IPS-NIHi7 (cell line): ENCODE results near the gene ASTN2.
"Not testable (repeated sequence)": the region's sequence is repeated elsewhere in the genome, so short reads cannot be mapped to it uniquely, and the experiment has no call there.

ENCODE experiments used
- DNase-seq: peaks from one replicate; pipeline ENCODE4 v3.0.0; 2012; ENCODE audit warnings: mixed read lengths; ENCODE audit errors: extremely low spot score

ASTN2 gene

GRCh38 chr9:116464987-116465571 is 949.8 kb downstream of the ASTN2 start:
- no peak for DNase-seq

DNA sequence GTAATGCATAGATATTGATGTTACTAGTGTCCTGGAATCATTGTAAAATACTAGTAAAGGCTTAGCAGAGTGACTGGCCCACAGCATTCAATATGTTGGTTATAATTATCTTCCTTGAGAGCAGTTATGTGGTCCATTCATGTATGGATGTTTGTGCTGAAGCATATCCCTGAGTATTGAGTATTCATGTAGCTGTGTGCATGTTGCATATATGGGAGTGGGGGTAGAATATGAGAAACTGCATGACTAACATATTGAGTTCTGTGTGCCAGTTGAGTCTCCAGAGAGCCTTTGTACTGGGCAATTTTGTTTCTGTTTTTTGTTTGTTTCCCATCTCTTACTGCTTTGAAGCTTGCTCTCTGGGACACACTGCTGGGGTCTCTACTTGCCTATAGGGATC is 950.4 kb downstream of the ASTN2 start:
- DNase-seq, result no peak

GRCh38 chr9:116461632-116462031 is 953.2 kb downstream of the ASTN2 start:
- no peak for DNase-seq

DNA sequence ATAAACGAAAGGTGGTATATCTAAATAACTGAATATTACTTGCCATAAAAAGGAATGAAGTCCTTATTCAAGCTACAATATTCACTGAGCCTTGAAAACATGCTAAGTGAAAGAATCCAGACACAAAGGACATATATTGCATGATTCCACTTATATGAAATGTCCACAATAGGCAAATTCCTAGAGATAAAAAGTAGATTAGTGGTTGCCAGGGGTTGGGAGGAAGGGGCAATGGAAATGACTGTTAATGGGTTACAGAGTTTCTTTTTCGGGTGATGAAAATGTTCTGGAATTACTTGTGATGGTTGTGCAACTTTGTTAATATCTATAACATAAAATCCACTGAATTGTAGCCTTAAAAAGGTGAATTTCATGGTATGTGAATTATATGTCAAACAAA is 954.8 kb downstream of the ASTN2 start:
- no peak for DNase-seq

DNA sequence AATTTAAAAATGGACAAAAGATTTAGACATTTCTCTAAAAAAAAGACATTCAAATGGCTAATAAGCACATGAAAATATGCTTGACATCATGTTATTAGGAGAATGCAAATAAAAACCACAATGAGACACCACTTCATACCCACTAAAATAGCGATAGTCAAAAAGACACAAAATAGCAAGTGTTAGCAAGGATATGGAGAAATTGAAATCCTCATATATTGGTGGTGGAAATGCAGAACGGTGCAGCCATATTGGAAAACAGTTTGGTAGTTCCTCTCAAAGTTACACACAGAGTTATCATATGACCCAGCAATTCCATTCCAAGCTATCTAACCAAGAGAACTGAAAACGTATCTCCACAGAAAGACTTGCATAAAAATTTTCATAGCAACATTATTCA is 955.3 kb downstream of the ASTN2 start:
- DNase-seq, result no peak

DNA sequence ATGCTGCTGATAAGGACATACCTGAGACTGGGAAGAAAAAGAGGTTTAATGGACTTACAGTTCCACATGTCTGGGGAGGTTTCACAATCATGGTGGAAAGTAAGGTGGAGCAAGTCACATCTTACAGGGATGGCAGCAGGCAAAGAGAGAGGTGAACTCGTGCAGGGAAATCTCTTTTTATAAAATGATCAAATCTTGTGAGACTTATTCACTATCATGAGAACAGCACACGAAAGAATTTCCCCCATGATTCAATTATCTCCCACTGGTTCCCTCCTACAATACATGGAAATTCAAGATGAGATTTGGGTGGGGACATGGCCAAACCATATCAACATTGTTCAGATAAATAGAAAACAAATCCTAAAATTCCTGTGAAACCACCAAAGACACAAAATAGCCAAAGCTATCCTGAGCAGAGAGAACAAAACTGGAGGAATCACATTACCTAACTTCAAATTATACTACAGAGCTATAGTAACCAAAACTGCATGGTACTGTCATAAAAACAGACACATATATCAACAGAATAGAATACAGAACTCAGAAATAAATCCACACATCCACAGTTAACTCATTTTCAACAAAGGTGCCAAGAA is 958.3 kb downstream of the ASTN2 start:
- DNase-seq, result no peak

- DNase-seq, result not testable (repeated sequence)
These were observed 960.3 kb downstream of the ASTN2 start for GRCh38 chr9:116454539-116454938.

DNA sequence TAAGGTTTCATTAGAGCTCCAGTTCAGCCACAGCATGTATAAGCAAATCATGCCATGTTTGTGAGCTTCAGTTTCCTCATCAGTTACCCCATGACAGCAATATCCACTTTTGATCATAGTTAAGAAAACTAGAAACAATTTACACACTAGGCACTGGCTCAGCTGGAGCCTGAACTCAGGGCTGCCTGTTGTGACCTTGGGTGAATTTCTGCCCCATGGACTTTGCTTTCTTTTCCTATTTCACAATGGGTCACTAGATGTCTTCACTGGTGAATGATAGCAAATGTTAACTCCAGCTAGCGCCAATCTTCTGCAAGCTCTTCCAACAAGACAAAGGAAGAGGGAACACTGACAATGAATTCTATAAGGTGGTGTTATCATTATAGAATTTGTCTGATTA is 961.1 kb downstream of the ASTN2 start:
- no peak for DNase-seq

DNA sequence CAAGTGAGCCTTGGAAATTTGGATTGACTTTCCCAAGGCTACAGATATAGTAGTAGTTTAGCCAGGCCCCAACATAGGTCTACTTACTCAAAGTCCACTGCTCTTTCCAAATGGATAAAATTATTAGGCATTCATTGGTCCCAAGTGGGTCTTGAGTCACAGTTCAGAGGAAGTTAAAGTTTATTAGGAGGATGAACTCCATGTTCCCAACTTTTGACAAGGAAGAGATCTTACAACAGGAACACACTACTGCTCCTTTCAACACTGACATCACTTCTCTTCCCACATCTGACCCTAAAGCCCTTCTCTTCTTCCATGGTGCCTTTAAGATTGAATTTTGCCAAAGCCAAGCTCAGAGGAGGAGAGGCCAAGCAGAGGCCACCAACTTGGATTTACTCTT is 962.2 kb downstream of the ASTN2 start:
- DNase-seq, result no peak

- no peak for DNase-seq
These were observed 962.6 kb downstream of the ASTN2 start for GRCh38 chr9:116452227-116452626.

DNA sequence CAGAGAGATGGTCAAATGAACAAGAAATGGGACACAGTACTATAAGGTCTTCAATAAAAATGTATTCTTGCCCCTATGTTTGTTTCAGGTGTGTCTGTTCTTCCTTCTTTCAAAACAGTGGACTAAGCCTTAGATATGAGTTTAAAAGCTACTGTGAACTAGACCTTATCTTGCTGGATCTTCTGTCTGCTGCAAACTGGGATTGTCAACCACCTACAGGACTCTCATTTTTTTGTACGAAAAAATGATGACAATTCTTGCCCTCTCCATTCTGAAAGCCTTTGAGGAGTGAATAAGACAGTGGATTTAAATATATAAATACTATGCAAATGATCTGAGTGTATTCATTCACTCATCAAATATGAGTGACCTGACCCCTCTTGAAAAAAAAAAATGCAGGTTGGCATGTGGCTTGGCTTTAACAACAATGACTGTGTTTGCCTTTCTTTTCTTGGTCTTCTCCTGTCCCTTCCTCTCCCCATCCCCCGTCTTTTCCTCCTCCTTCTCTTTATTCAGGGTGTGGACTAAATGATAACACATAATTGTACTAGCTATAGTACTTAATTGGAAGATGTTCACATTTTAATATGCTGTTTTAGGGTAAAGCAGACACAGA is 963.2 kb downstream of the ASTN2 start:
- DNase-seq, result no peak

DNA sequence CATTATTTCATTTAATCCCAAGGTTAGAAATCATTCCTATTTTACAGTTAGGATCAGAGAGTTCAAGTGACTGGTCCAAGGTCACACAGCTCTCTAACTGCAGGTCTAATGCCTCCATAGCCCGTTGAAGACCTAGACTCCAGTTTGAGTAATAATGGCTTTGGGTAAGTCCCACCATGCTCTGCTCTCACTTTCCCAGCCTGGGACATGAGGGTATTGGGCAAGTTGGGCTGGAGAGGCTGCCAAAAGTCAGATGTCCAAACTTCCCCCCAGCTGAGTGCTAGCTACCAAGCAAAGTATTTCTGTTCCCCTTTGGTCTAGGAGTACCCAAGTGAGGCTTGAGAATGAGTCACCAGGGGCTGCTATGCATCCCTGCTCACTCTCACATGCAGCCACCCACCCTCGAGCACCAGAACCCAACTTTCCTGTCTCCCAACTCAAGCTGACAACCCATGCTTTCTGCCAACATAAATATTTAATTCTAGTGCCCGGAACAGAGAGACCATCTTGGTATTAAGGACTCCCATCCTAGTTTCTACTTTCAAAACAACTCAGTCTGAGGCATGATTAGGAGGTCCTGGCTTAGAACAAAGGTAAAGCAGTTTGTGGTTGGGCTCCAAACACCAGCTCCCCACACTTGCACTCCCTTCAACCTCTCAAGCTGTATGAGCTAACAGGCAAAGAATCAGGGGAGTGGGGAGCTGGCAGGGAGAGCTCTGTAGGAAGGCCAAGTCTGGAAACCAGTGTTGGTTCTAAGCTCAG is 964.3 kb downstream of the ASTN2 start:
- no peak for DNase-seq

GRCh38 chr9:116449949-116450348 is 964.9 kb downstream of the ASTN2 start:
- DNase-seq, result no peak

- no peak for DNase-seq
These were observed 966.4 kb downstream of the ASTN2 start for GRCh38 chr9:116448431-116448830.

DNA sequence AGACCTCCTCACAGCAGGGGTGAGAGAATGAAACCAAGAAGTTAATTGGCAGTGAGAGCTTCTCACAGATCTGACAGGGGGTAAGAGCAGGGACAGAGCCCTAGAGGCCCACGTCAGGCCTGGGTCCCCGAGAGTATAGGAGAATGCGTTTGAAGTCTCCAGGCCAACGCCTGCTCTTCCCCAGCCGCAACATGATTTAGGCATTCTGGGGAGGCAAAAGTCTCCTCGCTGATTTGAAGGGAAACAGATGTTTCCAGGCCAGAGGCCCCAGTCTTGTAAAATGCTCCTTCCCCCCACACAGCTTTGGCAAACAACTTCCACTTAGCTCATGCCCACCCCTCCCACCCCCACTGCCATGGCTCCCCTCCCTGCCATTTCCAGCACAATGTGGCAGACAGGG is 966.9 kb downstream of the ASTN2 start:
- DNase-seq, result no peak

GRCh38 chr9:116442528-116442927 is 972.3 kb downstream of the ASTN2 start:
- no peak for DNase-seq

DNA sequence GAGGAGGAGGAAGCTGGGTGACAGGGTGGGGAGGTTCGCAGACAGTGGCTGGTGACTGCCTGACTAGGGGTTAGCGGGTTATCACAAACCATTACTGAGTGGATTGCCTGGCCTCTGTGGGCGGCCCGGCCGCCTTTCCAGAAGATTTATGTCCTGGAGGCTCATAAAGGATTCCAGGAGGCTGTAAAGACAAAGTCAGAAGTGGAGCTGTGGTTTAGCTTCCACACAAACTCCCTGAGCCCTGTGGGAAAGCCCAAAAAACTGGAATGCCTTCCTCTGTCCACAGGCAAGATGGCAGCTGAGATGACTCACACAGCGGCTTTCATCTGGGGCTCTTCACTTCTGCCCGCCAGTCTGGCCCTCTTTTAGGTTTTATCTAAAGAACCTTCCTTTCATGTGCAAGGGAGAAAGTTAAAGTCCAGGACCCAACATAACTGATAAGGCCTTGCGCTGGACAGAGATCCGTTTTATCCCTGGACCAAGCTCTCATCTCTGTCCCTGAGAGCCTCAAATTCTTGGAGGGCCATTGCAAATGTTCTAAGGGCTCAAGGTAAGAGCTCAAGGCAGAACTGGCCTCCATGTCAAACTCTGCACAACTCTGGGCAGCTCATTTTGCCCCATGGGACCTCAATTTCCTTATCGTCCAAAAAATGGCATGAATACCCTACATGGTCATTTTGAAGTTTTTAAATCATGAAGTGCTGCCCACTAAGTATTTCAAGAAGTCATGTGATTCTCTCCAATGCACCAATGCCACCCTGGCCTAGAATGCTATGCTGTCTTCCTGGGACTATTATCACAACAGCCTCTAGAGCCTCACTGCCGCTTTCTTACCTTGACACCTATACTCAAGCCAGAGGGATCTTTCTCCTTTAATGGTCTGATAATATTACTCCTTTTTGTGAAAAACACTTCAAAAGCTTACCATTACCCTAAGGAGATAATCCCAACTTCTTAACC is 977.2 kb downstream of the ASTN2 start:
- no peak for DNase-seq

DNA sequence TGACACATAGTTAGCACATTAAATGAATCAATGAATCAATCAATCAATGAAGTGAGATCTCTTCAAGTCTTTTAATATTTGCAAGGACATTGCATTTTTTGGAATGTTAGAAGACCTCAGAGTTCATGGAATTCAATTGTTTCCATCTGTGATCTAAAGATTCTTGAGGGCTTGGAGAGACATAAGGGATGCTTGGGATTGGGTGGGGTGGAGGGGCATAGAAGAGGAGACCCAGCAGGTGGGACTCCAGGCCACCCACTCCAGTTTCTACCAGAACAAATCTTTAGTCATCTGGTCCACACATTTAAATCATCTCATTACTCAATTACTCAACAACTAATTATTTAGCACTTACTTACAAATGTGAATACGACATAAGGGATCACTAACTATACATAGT is 978.7 kb downstream of the ASTN2 start:
- no peak for DNase-seq

DNA sequence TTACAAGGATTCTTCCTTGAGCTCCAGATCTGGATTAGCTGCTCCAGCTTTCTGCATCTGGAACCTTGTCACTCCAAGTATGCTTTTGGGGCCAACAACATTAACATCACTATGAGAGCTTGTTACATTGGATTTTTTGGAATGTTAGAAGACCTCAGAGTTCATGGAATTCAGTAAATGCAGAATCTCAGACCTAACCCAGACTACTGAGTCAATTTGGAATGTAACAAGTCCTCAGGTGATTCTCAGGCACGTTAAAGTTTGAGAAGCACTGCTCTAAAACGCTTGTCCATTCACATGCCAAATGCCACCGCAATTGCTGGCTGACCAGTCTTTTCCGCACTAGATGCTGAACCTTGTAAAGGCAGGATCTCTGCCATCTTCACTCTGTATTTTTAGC is 979.2 kb downstream of the ASTN2 start:
- DNase-seq, result no peak

GRCh38 chr9:116434314-116434713 is 980.5 kb downstream of the ASTN2 start:
- DNase-seq, result no peak

GRCh38 chr9:116432051-116432450 is 982.8 kb downstream of the ASTN2 start:
- no peak for DNase-seq

DNA sequence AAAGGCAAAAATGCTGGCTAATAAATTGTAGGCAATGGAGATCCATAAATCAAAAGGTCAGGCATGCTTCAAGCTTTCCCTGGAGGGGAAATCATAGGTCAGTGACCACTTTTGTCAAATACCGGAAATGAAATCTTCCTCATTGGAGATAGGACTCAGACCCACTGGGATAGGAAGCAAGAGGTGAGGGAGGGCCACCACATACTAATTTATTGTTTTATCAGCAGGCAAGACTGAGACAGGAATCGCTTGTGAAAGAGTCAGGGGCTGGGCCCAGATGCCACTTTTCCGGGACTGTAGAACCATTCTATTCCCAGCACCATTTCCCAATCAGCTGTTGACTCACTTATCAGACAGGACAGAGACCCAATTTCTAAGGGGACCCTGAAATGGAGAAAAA is 984.0 kb downstream of the ASTN2 start:
- DNase-seq, result no peak
